GM18511 (cell line): ENCODE data around the gene DOCK6.
"Not testable (repeated sequence)": the region's sequence is repeated elsewhere in the genome, so short reads cannot be mapped to it uniquely, and the experiment has no call there.

Experiments
- ATAC-seq: cut with Tn5 transposase; IDR thresholded peaks from one replicate; pipeline ENCODE4 v1.9.1; 2021; ENCODE audit warnings: mild to moderate bottlenecking, moderate library complexity; ENCODE audit not compliant: unreplicated experiment

DOCK6 gene

GRCh38 chr19:11177592-11177991 is 84.7 kb downstream of the DOCK6 start:
- ATAC-seq: no peak

- no peak for ATAC-seq
These were observed 85.7 kb downstream of the DOCK6 start for GRCh38 chr19:11176466-11177193.

- no peak for ATAC-seq
These were observed 86.4 kb downstream of the DOCK6 start for GRCh38 chr19:11175920-11176319.

- no peak for ATAC-seq
These were observed 88.0 kb downstream of the DOCK6 start for GRCh38 chr19:11174336-11174735.

GRCh38 chr19:11173516-11174155 is 88.7 kb downstream of the DOCK6 start:
- no peak for ATAC-seq

GRCh38 chr19:11172576-11172975 is 89.7 kb downstream of the DOCK6 start:
- ATAC-seq: no peak

- no peak for ATAC-seq
These were observed 91.2 kb downstream of the DOCK6 start for GRCh38 chr19:11171144-11171543.

GRCh38 chr19:11169896-11170678 is 92.2 kb downstream of the DOCK6 start:
- ATAC-seq: no peak

GRCh38 chr19:11168568-11168967 is 93.8 kb downstream of the DOCK6 start:
- ATAC-seq: no peak

- no peak for ATAC-seq
These were observed 95.8 kb downstream of the DOCK6 start for GRCh38 chr19:11166281-11167142.

- no peak for ATAC-seq
These were observed 96.8 kb downstream of the DOCK6 start for GRCh38 chr19:11165486-11166030.

- ATAC-seq: no peak
These were observed 97.4 kb downstream of the DOCK6 start for GRCh38 chr19:11164879-11165406.

- ATAC-seq: no peak
These were observed 98.0 kb downstream of the DOCK6 start for GRCh38 chr19:11164296-11164695.

- not testable (repeated sequence) for ATAC-seq
These were observed 101.9 kb downstream of the DOCK6 start for GRCh38 chr19:11160440-11160768.

- ATAC-seq: no peak
These were observed 102.5 kb downstream of the DOCK6 start for GRCh38 chr19:11159598-11160439.

GRCh38 chr19:11155373-11156120 is 106.8 kb downstream of the DOCK6 start, which contains the start of gene SPC24:
Gene SPC24 (minus strand): TSS chr19:11155782. CDS start chr19:11155776, 6 bp downstream.
- peak; percentile 99 for ATAC-seq

GRCh38 chr19:11154683-11155047 is 107.7 kb downstream of the DOCK6 start:
- ATAC-seq: no peak

GRCh38 chr19:11152318-11153062 is 109.8 kb downstream of the DOCK6 start:
- ATAC-seq: no peak
